Transverse colon (tissue), 4 donors: Measurements from ENCODE around the gene TLR4.

Experiments
- EP300 ChIP-seq: sonication (generic); formaldehyde crosslinking; IDR thresholded peaks from one replicate; pipeline ENCODE4 v1.6.1; 2017; ENCODE audit warnings: antibody characterized with exemption, low read depth
- POLR2A ChIP-seq: fragments of 450-650 bp; IDR thresholded peaks from one replicate; pipeline ENCODE4 v1.6.1; 2016; ENCODE audit warnings: antibody characterized with exemption, mild to moderate bottlenecking, moderate library complexity
- POLR2AphosphoS5 ChIP-seq, 3 donors: sonication (generic); formaldehyde crosslinking; IDR thresholded peaks; one replicate each; pipeline ENCODE4 v1.6.1; 2016; ENCODE audit warnings: antibody characterized with exemption in 3 of 3
- TF ChIP-seq, protein P1 (sequence below), 5 experiments: fragments of 200-600 bp in 3 of 5; fragments of 450-650 bp in 2 of 5; sonication (generic) in 3 of 5; IDR thresholded peaks; 1 replicate in 2 of 5; 2 replicates in 3 of 5; pipeline ENCODE4 v1.5.1; 2016 to 2017; ENCODE audit warnings: antibody characterized with exemption in 5 of 5, inconsistent platforms in 3 of 5, mild to moderate bottlenecking in 2 of 5, moderate library complexity in 1 of 5

DNA sequence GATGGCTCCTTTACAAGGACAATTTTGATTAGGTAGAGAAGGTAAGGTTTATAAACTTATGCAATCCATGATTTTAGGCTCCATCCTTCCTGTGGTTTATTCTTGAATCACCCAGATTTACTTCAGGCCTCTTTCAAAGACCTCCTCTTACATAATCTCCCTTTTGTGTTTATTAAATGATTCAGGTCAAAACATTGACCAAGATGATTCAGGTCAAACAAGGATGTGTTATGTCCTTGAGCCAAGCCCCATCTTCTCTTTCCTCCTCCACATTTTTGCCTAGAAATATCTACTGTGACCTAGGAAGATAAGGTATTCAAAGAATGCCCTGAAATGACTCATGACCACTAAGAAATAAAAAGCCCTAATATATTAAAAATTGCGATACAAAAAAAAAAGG, 31.8 kb upstream of the TLR4 start:
- TF ChIP-seq, protein P1, sequence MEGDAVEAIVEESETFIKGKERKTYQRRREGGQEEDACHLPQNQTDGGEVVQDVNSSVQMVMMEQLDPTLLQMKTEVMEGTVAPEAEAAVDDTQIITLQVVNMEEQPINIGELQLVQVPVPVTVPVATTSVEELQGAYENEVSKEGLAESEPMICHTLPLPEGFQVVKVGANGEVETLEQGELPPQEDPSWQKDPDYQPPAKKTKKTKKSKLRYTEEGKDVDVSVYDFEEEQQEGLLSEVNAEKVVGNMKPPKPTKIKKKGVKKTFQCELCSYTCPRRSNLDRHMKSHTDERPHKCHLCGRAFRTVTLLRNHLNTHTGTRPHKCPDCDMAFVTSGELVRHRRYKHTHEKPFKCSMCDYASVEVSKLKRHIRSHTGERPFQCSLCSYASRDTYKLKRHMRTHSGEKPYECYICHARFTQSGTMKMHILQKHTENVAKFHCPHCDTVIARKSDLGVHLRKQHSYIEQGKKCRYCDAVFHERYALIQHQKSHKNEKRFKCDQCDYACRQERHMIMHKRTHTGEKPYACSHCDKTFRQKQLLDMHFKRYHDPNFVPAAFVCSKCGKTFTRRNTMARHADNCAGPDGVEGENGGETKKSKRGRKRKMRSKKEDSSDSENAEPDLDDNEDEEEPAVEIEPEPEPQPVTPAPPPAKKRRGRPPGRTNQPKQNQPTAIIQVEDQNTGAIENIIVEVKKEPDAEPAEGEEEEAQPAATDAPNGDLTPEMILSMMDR (IDR thresholded peaks at IDR 0.05): no peak
- TF ChIP-seq POLR2AphosphoS5 (IDR thresholded peaks at IDR 0.05) (no peak), POLR2A (no peak), EP300 (no peak)
